GM12878 (cell line): ENCODE results near the gene GFAP.

Experiments used
- CTCF ChIP-seq, 3 experiments: IDR thresholded peaks in 2 of 3; conservative IDR thresholded peaks in 1 of 3; 2 replicates each; pipeline ENCODE4 v1.5.1; 2011; ENCODE audit warnings: low read depth in 3 of 3, low read length in 3 of 3, mild to moderate bottlenecking in 3 of 3, control low read depth in 2 of 3, moderate library complexity in 2 of 3, inconsistent platforms in 1 of 3, mixed read lengths in 1 of 3; ENCODE audit not compliant: control insufficient read depth in 2 of 3, insufficient read depth in 1 of 3; ENCODE audit errors: extremely low read depth in 1 of 3
- ZNF207 ChIP-seq: fragments of 450-650 bp; IDR thresholded peaks from 2 replicates; pipeline ENCODE4 v1.6.1; 2014; ENCODE audit warnings: antibody characterized with exemption, mild to moderate bottlenecking, borderline replicate concordance
- ZNF217 ChIP-seq: fragments of 450-650 bp; IDR thresholded peaks from 2 replicates; pipeline ENCODE4 v1.6.1; 2017; ENCODE audit warnings: antibody characterized with exemption, mild to moderate bottlenecking
- ZNF274 ChIP-seq: IDR thresholded peaks from one replicate; pipeline ENCODE4 v1.8.0; 2011; ENCODE audit not compliant: insufficient read length, insufficient read depth

- TF ChIP-seq ZNF274, result no peak
- 0 out of 2 replicates have a peak, but pooled peaks have one; percentile 6 for TF ChIP-seq ZNF217
- no peak for TF ChIP-seq CTCF (IDR thresholded peaks at IDR 0.05 in 2 of 3, conservative IDR thresholded peaks at IDR 0.05 in 1 of 3; ENCODE audit: control insufficient read depth in 2 of 3, extremely low read depth in 1 of 3, insufficient read depth in 1 of 3, low read depth in 3 of 3, low read length in 3 of 3)
- no peak for TF ChIP-seq ZNF207
Observed at GRCh38 chr17:44920565-44920940, 5.3 kb upstream of the GFAP start.
